Mucosa of stomach (tissue), 1 donor: ENCODE data around the gene SPCS3.

Source experiments
- H3K27me3 ChIP-seq: one replicate; pipeline ENCODE4 v1.7.0; 2013; ENCODE audit warnings: mild to moderate bottlenecking, low read length; ENCODE audit not compliant: control insufficient read depth, insufficient read depth
- H3K36me3 ChIP-seq: one replicate; pipeline ENCODE4 v1.7.0; 2013; ENCODE audit warnings: low read length; ENCODE audit not compliant: control insufficient read depth, insufficient read depth
- H3K4me1 ChIP-seq: one replicate; pipeline ENCODE4 v1.7.0; 2013; ENCODE audit warnings: mild to moderate bottlenecking, low read length; ENCODE audit not compliant: control insufficient read depth, insufficient read depth
- H3K4me3 ChIP-seq: one replicate; pipeline ENCODE4 v1.7.0; 2013; ENCODE audit warnings: low read length
- H3K9ac ChIP-seq: one replicate; pipeline ENCODE4 v1.7.0; 2013; ENCODE audit warnings: mild to moderate bottlenecking, low read length, moderate library complexity
- H3K9me3 ChIP-seq: one replicate; pipeline ENCODE4 v1.7.0; 2013; ENCODE audit warnings: mild to moderate bottlenecking, low read length, moderate library complexity; ENCODE audit not compliant: control insufficient read depth
- donor health status: Pancreatic carcinoma.

SPCS3 gene

GRCh38 chr4:176359590-176359989 is 39.8 kb downstream of the SPCS3 start:
- H3K4me3 ChIP-seq, result no peak overlapping the region
- no peak overlapping the region for H3K9ac ChIP-seq
- no peaks in the 10 kb centered on the region for H3K27me3 ChIP-seq
- H3K9me3 ChIP-seq, result no peaks in the 10 kb centered on the region
- no peaks in the 10 kb centered on the region for H3K4me1 ChIP-seq
- H3K36me3 ChIP-seq, result no peaks in the 10 kb centered on the region

- Histone ChIP-seq H3K36me3 (no peaks in the 10 kb centered on the region), H3K4me1 (no peaks in the 10 kb centered on the region), H3K9ac (no peak overlapping the region)
Observed at GRCh38 chr4:176360446-176360845, 40.7 kb downstream of the SPCS3 start.

GRCh38 chr4:176363072-176363471 is 43.3 kb downstream of the SPCS3 start:
- H3K4me3 ChIP-seq, result no peak overlapping the region

More at GRCh38 chr4:176360446-176360845, 40.7 kb downstream of the SPCS3 start:
- Histone ChIP-seq H3K9me3 (no peaks in the 10 kb centered on the region), H3K27me3 (no peaks in the 10 kb centered on the region), H3K4me3 (no peak overlapping the region)

GRCh38 chr4:176367771-176368465 is 48.2 kb downstream of the SPCS3 start:
- no peaks in the 10 kb centered on the region for H3K9me3 ChIP-seq
- no peaks in the 10 kb centered on the region for H3K4me1 ChIP-seq
- no peaks in the 10 kb centered on the region for H3K27me3 ChIP-seq
- no peak overlapping the region for H3K4me3 ChIP-seq
- no peaks in the 10 kb centered on the region for H3K36me3 ChIP-seq
- H3K9ac ChIP-seq, result no peak overlapping the region

More at GRCh38 chr4:176363072-176363471, 43.3 kb downstream of the SPCS3 start:
- Histone ChIP-seq H3K9me3 (no peaks in the 10 kb centered on the region), H3K27me3 (no peaks in the 10 kb centered on the region), H3K9ac (no peak overlapping the region), H3K36me3 (no peaks in the 10 kb centered on the region), H3K4me1 (no peaks in the 10 kb centered on the region)

- Histone ChIP-seq H3K27me3 (no peaks in the 10 kb centered on the region), H3K9me3 (no peaks in the 10 kb centered on the region), H3K4me1 (no peaks in the 10 kb centered on the region), H3K9ac (no peak overlapping the region), H3K4me3 (no peak overlapping the region), H3K36me3 (no peaks in the 10 kb centered on the region)
Observed at GRCh38 chr4:176376032-176376614, 56.4 kb downstream of the SPCS3 start.

- Histone ChIP-seq H3K4me3 (no peak overlapping the region), H3K4me1 (no peaks in the 10 kb centered on the region), H3K27me3 (no peaks in the 10 kb centered on the region), H3K9ac (no peak overlapping the region), H3K9me3 (no peaks in the 10 kb centered on the region), H3K36me3 (no peaks in the 10 kb centered on the region)
Observed at GRCh38 chr4:176377780-176378179, 58.0 kb downstream of the SPCS3 start.

- no peaks in the 10 kb centered on the region for H3K36me3 ChIP-seq
- H3K4me3 ChIP-seq, result no peak overlapping the region
- no peaks in the 10 kb centered on the region for H3K27me3 ChIP-seq
- H3K9ac ChIP-seq, result no peak overlapping the region
- no peaks in the 10 kb centered on the region for H3K9me3 ChIP-seq
- no peaks in the 10 kb centered on the region for H3K4me1 ChIP-seq
Observed at GRCh38 chr4:176380352-176381157, 60.8 kb downstream of the SPCS3 start.
